HG03039 (cell line): Measurements from ENCODE around the gene KIRREL2.
"Not testable (repeated sequence)": the region's sequence is repeated elsewhere in the genome, so short reads cannot be mapped to it uniquely, and the experiment has no call there.

Experiments used
- ATAC-seq: cut with Tn5 transposase; IDR thresholded peaks from one replicate; pipeline ENCODE4 v1.9.1; 2021; ENCODE audit warnings: mild to moderate bottlenecking, moderate library complexity; ENCODE audit not compliant: unreplicated experiment

The KIRREL2 gene

DNA sequence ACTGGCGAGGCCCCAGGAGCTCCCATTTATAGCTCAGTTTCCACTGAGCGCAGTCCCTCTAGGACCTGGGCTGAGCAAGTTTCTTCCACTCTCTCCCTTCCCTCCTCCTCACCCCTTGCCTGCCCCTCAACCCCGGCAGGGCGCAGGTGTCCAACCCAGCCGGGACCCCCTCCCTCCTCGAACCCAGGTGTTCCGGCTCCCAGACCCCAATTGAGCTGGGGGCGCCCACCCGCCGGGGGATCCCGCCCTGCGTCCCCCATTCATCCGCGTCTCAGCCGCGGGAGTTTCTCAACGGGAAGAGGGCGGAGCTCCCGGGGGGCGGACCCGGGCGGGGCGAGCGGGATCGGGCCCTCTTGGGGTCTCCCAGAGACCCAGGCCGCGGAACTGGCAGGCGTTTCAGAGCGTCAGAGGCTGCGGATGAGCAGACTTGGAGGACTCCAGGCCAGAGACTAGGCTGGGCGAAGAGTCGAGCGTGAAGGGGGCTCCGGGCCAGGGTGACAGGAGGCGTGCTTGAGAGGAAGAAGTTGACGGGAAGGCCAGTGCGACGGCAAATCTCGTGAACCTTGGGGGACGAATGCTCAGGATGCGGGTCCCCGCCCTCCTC is at the start of gene KIRREL2:
TSS of gene KIRREL2 (plus strand) at position 366 of the 604 bp plus-strand sequence. CDS start at position 575, 209 bp downstream.
- no peak for ATAC-seq

GRCh38 chr19:35807633-35808032 is 49.1 kb upstream of the KIRREL2 start:
- ATAC-seq = no peak

DNA sequence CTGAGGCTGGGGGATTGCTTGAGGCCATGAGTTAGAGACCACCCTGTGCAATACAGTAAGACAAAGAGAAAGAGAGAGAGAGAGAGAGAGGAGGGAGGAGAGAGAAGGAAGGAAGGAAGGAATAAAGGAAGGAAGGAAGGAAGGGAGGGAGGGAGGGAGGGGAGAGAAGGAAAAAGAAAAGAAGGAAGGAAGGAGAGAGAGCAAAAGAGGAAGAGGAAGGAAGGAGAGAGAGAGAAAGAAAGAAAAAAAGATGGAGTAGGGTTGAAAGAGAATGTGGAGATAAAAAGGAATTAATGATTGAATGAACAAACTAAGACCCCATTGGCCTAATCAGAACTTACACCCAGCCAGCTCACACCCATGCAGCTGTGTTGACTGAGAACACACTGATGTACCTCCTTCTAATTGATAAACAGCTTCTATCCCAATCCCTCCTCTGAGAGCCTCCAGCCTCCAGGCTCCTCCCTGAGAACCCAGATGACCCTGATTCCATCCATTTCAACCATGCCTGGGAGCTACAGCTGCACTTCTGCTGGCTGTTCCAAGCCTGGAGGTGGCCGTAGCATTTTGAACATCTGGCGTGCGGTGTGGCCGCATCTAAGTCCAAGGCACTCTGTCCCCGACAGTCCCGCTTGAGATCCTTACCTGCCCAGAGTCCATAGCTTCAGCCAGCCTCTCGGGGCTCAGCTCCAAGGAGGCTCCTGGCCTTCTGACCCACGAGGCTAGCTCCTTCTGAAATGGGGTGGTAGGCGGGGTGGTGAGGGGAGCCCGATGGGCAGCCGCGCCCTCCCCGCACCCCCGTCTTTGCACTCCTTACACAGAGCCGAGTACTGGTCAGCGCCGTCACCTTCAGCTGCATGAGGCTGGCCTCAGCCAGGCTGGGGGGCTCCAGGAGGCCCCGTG is 45.1 kb upstream of the KIRREL2 start:
- no peak for ATAC-seq

DNA sequence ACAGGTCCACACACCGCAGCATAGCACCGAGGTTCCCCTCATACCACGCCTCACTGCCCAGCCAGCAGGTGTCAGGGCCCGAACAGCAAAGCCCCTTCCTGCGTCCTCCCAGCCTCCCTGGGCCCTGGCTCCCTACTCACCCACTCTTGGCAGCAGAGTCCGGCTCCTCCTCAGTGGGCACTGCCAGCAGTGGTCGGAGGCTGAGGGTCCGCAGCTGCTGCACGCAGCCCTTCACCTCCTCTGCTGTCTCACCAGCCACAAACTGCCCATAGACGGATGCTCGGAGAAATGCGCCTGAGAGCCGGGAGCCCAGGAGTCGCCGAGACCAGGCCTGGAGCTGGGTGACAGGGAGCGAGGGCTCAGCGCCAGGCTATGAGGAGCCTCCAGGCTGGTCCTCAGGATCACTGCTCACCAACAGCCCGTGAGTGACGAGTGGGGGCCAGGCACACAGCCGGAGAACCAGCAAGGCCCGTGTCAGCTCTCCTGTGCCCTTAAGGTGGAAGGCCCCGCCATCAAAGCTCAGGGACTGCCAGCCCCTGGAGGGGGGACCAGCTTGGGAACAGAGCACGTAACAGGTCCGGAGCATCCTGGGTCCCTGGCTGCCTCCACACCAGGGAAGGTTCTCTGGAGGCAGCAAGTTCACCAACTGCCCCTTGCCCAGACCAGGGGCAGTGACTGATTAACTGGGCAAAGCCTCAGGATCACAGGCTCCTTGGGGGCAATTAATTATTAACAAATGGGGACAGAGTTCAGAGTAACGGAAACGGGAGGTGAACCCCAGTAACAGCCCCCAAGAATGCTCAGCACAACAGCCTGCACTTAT is 44.3 kb upstream of the KIRREL2 start, which contains the start of gene PRODH2:
TSS of gene PRODH2 (minus strand) at position 626 of the 823 bp plus-strand sequence. CDS start at position 586, 40 bp downstream.
- ATAC-seq = no peak

DNA sequence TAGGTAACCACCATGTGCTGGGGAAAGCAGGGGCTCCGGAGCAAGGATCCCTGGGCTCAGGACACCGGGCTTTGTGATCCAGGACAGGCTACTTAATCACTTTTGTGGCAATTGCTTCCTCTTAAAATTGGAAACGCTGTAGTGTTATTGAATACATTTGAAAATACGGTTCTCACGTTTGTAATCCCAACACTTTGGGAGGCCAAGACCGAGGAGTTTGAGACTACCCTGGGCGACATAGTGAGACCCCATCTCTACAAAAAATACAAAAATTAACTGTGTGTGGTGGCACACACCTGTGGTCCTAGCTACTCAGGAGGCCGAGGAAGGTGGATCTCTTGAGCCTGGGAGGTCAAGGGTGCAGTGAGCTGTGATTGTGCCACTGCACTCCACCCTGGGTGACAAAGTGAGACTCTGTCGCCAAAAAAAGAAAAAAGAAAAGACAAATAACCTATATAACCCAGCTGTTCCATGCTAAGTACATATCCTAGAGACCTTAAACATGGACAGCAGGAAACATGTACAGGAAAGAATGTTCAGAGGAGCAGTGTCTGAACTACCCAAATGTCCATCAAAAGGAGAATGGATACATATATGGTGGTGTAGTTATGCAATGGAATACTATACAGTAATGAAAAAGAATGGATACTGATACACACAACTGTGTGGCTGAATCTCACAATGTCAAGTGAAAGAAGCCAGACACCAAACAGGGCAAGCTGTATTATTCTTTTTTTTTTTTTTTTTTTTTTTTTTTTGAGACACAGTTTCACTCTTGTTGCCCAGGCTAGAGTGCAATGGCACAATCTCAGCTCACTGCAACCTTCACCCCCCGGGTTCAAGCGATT is 43.4 kb upstream of the KIRREL2 start:
- no peak for ATAC-seq

DNA sequence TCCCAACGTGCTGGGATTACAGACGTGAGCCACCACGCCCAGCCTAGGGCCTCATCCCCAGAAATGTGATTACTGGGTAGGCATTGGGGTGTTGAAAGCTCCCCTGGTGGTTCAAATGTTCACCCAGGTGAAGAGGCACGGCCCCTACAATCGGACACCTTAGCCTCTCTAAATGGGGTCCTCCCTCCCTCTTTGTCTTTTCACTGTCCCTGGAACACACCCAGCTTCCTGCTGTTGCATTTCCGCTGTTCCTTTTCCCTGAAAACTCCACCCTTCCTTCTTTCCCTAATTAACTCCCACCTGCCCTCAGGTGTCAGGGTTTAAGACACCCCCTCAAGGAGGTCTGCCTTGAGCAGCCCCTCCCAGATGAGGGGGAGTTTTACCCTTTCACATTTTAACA is 40.4 kb upstream of the KIRREL2 start:
- no peak for ATAC-seq

DNA sequence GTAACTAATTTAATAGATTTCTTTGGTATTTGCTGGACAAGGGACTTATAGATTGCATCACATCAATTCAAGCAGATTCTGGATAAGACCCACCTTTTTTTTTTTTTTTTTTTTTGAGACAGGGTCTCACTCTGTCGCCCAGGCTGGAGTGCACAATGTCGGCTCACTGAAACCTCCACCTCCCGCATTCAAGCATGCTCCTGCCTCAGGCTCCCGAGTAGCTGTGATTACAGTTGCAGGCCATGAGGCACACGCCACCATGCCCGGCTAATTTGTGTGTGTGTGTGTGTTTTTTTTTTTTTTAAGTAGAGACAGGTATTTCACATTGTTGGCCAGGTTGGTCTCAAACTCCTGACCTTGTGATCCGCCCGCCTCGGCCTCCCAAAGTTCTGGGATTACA is 39.9 kb upstream of the KIRREL2 start:
- ATAC-seq = no peak

DNA sequence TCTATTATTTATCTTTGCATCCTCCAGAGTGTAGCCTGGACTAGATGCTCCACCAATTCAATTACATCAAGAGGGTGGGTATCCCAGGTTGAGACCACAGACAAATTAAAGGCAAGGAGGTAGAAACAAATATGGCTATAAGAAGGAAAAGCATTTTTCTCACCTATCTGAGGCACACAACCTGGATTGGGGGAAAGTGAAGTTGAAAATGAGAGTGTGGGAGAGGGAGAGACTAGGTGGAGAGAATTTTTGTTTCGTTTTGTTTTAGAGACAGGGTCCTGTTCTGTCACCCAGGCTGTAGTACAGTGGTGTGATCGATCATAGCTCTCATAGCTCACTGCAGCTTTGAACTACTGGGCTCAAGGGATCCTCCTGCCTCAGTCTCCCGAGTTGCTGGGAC is 38.3 kb upstream of the KIRREL2 start:
- no peak for ATAC-seq

DNA sequence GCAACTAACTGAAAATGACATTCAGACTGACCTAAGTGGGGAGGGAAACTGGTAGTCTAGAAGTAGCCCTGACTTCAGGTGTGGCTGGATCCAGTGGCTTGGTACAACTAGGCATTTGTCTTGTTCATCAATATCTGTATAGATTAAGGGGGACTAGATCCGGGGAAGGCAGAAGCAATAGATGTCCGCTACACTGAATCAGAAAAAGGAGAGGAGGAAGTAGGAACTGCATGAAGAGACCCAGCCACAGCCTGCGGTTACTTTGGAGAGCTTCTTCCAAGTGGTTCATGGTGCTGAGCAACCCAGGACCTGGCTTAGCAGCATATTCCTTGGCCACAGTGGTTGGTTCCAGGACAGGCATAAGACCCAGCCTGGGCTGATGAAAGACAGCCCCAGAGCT is 34.1 kb upstream of the KIRREL2 start:
- no peak for ATAC-seq

- ATAC-seq = no peak
Measured at GRCh38 chr19:35824150-35824549, 32.6 kb upstream of the KIRREL2 start.

GRCh38 chr19:35828692-35829301 is 27.9 kb upstream of the KIRREL2 start:
- ATAC-seq = no peak

DNA sequence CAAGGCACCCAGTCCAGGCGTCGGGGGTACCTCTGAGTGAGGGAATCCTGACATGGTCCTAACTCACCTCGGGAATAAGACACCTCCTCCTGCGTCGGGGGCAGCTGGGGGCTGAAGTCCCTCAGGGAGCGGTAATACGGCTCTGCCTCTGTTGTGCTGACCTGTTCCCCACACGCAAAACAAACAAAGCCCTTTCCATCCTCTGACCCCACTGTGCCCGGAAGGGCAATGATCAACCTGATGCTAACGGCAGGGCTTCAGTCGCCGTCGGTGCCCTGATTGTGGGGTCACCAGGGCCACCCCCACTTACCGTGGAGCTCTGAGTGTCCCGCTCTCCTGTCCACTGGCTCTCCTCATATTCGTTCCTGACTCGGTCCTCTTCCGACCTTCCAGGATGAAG is 25.7 kb upstream of the KIRREL2 start:
- ATAC-seq = no peak

- ATAC-seq = no peak
Measured at GRCh38 chr19:35832054-35832453, 24.7 kb upstream of the KIRREL2 start.

GRCh38 chr19:35833972-35834371 is 22.7 kb upstream of the KIRREL2 start:
- no peak for ATAC-seq

GRCh38 chr19:35836096-35836495 is 20.6 kb upstream of the KIRREL2 start:
- ATAC-seq = not testable (repeated sequence)

DNA sequence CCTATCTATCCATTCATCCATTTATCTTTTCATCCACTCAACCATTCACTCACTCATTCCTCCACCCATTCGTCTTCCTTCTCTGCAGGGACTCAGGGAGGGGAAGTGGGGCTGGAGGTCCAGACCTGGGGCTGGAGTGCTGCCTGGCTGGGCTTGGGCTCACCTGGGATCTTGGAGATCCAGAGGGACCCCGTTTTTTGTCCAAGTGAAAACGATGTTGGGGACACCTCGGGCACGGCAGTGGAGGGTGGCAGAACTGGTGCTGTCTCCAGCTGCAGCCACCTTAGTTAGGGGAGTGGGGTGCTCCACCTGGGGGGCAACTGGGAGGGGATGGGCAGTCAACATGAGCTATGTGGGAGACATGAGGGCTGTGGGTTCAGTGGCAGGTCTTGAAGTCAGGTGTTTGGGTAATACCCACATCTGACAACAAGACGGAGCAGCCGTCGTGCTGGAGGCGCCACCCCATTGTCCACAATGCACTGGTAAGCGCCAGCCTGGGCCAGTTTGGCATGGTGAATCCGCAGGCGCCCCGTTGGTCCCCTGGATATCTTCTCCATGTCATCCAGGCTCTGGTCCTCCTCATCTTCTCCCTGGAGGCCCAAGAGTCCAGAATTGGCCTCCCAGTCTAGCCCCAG is 14.6 kb upstream of the KIRREL2 start:
- no peak for ATAC-seq

- ATAC-seq = no peak
Measured at GRCh38 chr19:35842666-35843272, 13.9 kb upstream of the KIRREL2 start.

DNA sequence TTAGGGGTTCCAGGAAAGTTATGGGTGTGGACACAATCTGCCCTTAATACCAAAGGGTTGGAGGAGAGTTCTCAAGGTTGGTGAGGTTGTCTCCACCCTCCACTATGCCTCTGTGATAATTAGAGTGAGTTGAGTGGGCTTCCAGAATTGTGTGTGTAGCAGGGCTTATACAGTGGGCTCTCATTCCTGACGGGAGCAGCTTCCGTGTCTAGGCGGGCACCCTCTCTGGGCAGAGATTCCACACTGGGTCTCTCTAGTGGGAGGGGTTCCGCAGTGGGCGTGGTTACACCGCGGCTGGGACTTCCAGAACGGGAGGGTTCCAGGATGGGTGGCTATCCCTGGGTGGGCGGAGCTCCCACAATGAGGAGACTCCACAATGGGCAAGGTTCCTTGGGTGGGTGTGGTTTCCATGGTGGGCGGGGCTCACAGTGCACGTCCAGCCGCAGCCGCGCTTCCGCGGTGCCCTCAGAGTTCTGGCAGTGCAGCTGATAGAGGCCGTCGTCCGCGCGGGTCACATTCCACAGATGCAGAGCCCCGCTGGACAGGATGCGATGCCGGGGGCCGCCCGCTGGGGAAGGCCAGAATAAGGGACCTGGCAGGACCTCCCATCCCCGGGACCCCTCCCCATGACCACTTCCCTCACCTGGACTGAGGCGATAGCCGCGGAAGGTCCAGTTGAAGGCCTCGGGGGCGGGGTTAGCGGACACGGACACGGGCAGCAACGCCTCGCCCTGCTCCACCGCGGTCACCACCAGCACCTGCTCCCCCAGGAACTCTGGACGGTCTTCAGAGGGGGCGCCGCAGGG is 12.8 kb upstream of the KIRREL2 start:
- ATAC-seq = no peak
